Peyer's patch (tissue), 4 donors: ENCODE results near the gene ALDH7A1.

Experiments
- POLR2A ChIP-seq, 2 donors: fragments of 450-650 bp; IDR thresholded peaks; one replicate each; pipeline ENCODE4 v1.5.1; 2017; ENCODE audit warnings: antibody characterized with exemption in 2 of 2, mild to moderate bottlenecking in 2 of 2, moderate library complexity in 2 of 2
- TF ChIP-seq, protein P1 (sequence below), 6 experiments: fragments of 450-650 bp in 4 of 6; fragments of 200-600 bp in 2 of 6; sonication (generic) in 1 of 6; IDR thresholded peaks; one replicate each; pipeline ENCODE4 v1.5.1; 2017 to 2019; ENCODE audit warnings: antibody characterized with exemption in 6 of 6, mild to moderate bottlenecking in 3 of 6, moderate library complexity in 1 of 6

DNA sequence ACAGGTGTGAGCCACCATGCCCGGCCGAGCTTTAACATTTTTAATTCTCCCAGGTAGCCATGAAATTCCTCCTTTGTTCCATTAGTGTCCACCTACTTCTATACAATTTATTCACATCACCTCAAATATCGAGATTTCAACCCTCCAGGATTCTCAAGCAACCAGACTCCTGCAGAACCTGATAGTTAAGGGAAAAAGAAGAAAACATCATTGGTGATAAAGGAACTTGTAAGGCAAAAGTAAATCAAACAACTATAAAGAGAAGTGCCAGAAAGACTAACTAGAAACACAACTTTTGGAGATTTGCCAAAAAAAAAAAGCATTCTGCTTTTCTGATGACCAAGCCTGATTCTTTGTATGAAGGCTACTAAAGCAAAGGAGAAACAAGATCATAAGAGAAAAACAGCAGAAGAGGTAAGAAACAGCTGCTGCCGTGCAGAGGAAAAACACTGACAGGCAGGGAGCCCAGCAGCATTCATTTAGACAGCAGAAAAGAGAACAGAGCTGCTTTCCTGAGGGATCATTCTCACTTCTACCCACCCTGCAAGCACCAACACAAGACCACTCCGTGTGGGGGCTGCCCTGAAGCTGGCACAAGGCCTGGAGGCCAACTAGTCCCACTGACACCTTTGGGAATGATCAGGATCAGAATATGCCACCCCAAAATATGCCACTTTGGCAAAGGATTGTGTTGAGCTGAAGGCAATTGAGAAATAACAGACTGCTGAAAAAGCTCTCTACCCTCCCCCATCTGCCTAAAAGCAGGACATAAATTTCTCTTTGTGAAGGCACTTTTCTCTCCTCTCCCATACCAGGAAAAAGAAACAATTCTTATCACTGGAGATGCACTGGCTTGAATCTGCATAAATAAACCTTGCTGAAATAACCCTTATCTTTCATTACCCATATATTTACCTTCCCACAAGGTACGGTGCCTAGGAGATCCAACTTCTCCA, 75.1 kb downstream of the ALDH7A1 start:
- TF ChIP-seq, protein P1, sequence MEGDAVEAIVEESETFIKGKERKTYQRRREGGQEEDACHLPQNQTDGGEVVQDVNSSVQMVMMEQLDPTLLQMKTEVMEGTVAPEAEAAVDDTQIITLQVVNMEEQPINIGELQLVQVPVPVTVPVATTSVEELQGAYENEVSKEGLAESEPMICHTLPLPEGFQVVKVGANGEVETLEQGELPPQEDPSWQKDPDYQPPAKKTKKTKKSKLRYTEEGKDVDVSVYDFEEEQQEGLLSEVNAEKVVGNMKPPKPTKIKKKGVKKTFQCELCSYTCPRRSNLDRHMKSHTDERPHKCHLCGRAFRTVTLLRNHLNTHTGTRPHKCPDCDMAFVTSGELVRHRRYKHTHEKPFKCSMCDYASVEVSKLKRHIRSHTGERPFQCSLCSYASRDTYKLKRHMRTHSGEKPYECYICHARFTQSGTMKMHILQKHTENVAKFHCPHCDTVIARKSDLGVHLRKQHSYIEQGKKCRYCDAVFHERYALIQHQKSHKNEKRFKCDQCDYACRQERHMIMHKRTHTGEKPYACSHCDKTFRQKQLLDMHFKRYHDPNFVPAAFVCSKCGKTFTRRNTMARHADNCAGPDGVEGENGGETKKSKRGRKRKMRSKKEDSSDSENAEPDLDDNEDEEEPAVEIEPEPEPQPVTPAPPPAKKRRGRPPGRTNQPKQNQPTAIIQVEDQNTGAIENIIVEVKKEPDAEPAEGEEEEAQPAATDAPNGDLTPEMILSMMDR (IDR thresholded peaks at IDR 0.05), result no peak
- no peak for TF ChIP-seq POLR2A (IDR thresholded peaks at IDR 0.05)
